Neuronal stem cell (in vitro differentiated cells): ENCODE results near the gene TJP1.

Source experiments
- DNase-seq: peaks from one replicate; pipeline ENCODE4 v3.0.0-alpha.2; 2013; ENCODE audit warnings: low spot score
- H2AFZ ChIP-seq: one replicate; pipeline ENCODE4 v1.6.1; 2013; ENCODE audit warnings: mild to moderate bottlenecking, low read length, inconsistent platforms
- H2AK5ac ChIP-seq: 2 replicates; pipeline ENCODE4 v1.6.1; 2013; ENCODE audit warnings: low read depth, mild to moderate bottlenecking, inconsistent platforms, low read length, moderate library complexity, mixed read lengths
- H2BK120ac ChIP-seq: 2 replicates; pipeline ENCODE4 v1.6.1; 2013; ENCODE audit warnings: low read depth, mild to moderate bottlenecking, inconsistent platforms, low read length, moderate library complexity, mixed read lengths
- H2BK12ac ChIP-seq: one replicate; pipeline ENCODE4 v1.6.1; 2013; ENCODE audit warnings: low read length, inconsistent platforms
- H2BK15ac ChIP-seq: 2 replicates; pipeline ENCODE4 v1.6.1; 2013; ENCODE audit warnings: mild to moderate bottlenecking, low read length, inconsistent platforms, mixed read lengths
- H2BK5ac ChIP-seq: one replicate; pipeline ENCODE4 v1.6.1; 2013; ENCODE audit warnings: inconsistent platforms, mild to moderate bottlenecking, low read length, moderate library complexity
- H3K14ac ChIP-seq: one replicate; pipeline ENCODE4 v1.6.1; 2013; ENCODE audit warnings: low read length, inconsistent platforms
- H3K18ac ChIP-seq: 2 replicates; pipeline ENCODE4 v1.6.1; 2013; ENCODE audit warnings: low read length, inconsistent platforms
- H3K23ac ChIP-seq: 2 replicates; pipeline ENCODE4 v1.6.1; 2013; ENCODE audit warnings: low read depth, mild to moderate bottlenecking, mixed read lengths, low read length, inconsistent platforms; ENCODE audit not compliant: poor library complexity
- H3K27ac ChIP-seq: replicated peaks from 3 replicates; pipeline ENCODE4 v1.5.1; 2013; ENCODE audit warnings: low read length, inconsistent platforms
- H3K27me3 ChIP-seq, 3 experiments: 2 replicates each; pipeline ENCODE4 v1.6.1; 2013; ENCODE audit warnings: low read length in 3 of 3, mild to moderate bottlenecking in 2 of 3, inconsistent platforms in 1 of 3, low read depth in 1 of 3, mixed read lengths in 1 of 3, moderate library complexity in 1 of 3; ENCODE audit not compliant: control insufficient read depth in 3 of 3, insufficient read depth in 3 of 3
- H3K36me3 ChIP-seq, 2 donors: replicated peaks in 1 of 2; 2 replicates each; pipeline ENCODE4 v1.6.1; 2013; ENCODE audit warnings: low read length in 2 of 2; ENCODE audit not compliant: control insufficient read depth in 2 of 2, insufficient read depth in 2 of 2
- H3K4ac ChIP-seq: 2 replicates; pipeline ENCODE4 v1.6.1; 2013; ENCODE audit warnings: inconsistent platforms, mild to moderate bottlenecking, low read length, moderate library complexity
- H3K4me1 ChIP-seq, 2 donors: 1 replicate in 1 of 2; 2 replicates in 1 of 2; pipeline ENCODE4 v1.6.1; 2013; ENCODE audit warnings: low read length in 2 of 2, low read depth in 1 of 2; ENCODE audit not compliant: control insufficient read depth in 2 of 2, insufficient read depth in 1 of 2
- H3K4me2 ChIP-seq: one replicate; pipeline ENCODE4 v1.6.1; 2013; ENCODE audit warnings: mild to moderate bottlenecking, low read length, inconsistent platforms; ENCODE audit not compliant: insufficient read depth, poor library complexity, severe bottlenecking
- H3K4me3 ChIP-seq, 2 donors: 2 replicates each; pipeline ENCODE4 v1.5.1; 2013; ENCODE audit warnings: low read length in 2 of 2, mild to moderate bottlenecking in 2 of 2, inconsistent platforms in 1 of 2, moderate library complexity in 1 of 2
- H3K79me1 ChIP-seq: one replicate; pipeline ENCODE4 v1.6.1; 2013; ENCODE audit warnings: low read depth, mild to moderate bottlenecking, inconsistent platforms, low read length, moderate library complexity
- H3K9ac ChIP-seq: one replicate; pipeline ENCODE4 v1.6.1; 2013; ENCODE audit warnings: mild to moderate bottlenecking, low read depth, low read length, inconsistent platforms; ENCODE audit not compliant: poor library complexity
- H3K9me3 ChIP-seq, 2 donors: replicated peaks in 1 of 2; 2 replicates each; pipeline versions ENCODE3 to v1.6.1; 2013; ENCODE audit warnings: low read length in 2 of 2, mild to moderate bottlenecking in 2 of 2, inconsistent platforms in 1 of 2, low read depth in 1 of 2, mixed read lengths in 1 of 2, moderate library complexity in 1 of 2; ENCODE audit not compliant: control insufficient read depth in 2 of 2, insufficient read depth in 1 of 2
- H4K8ac ChIP-seq: one replicate; pipeline ENCODE4 v1.6.1; 2013; ENCODE audit warnings: low read depth, mild to moderate bottlenecking, inconsistent platforms, low read length, moderate library complexity
- H4K91ac ChIP-seq: one replicate; pipeline ENCODE4 v1.6.1; 2013; ENCODE audit warnings: low read length, low read depth, mild to moderate bottlenecking, inconsistent platforms; ENCODE audit not compliant: poor library complexity
- WGBS, 2 donors: extraction: QIAGEN DNeasy Blood & Tissue Kit; methylation state at CpG; one replicate each; pipeline ENCODE4 v1.1.7; 2013; ENCODE audit warnings: missing lambda C conversion rate in 2 of 2, mixed read lengths in 1 of 2; ENCODE audit not compliant: insufficient read length in 2 of 2, insufficient replicate concordance in 1 of 2; ENCODE audit errors: extremely low coverage in 2 of 2; 5-methylcytosine and 5-hydroxymethylcytosine counted together

TJP1 gene

DNA sequence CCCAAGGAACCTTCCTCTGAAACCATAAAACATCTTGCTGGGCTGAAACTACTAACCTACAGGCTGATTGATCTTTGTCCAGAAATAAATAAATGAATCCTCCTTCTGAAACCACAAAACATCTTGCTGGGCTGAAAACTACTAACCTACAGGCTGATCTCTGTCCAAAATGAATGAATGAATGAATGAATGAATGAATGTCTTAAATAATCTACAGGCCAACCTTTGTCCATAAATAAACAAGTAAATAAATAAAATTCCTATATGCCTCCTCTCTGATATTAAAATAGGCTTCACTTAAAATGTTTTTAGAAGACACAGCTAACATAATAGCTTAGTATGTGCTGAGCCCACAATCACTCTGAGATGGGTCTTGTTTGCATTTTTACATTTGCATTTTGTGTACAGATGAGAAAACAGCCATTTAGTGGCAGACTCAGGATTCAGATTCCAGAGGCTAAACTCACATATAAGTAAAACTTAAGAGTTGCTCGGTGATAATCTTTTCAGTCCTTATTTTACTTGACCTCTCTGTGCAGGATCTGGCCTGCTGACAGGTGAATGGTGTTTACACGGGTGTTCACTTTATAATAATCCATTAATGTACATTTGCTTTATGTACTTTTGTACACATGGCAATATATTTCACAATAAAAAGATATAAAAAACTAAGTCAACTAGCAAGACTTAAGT, 10.4 kb downstream of the TJP1 start:
- H3K4me2 ChIP-seq = no peak overlapping the region
- H2AK5ac ChIP-seq = no peak overlapping the region
- no peaks in the 10 kb centered on the region for H3K36me3 ChIP-seq
- no peak overlapping the region for H2AFZ ChIP-seq
- H3K79me1 ChIP-seq = no peaks in the 10 kb centered on the region
- no peak for DNase-seq
- H3K14ac ChIP-seq = no peak overlapping the region
- H2BK5ac ChIP-seq = no peak overlapping the region
- no peak overlapping the region for H3K23ac ChIP-seq
- H3K9me3 ChIP-seq = no peaks in the 10 kb centered on the region
- no peak overlapping the region for H3K27ac ChIP-seq
- no peaks in the 10 kb centered on the region for H3K27me3 ChIP-seq
- no peak overlapping the region for H3K4ac ChIP-seq
- no peak overlapping the region for H2BK15ac ChIP-seq
- no peak overlapping the region for H2BK12ac ChIP-seq
- H3K4me1 ChIP-seq = peaks cover 1 to 6% of the 10 kb centered on the region in 2 donors
- no peak overlapping the region for H2BK120ac ChIP-seq
- no peak overlapping the region for H3K4me3 ChIP-seq
- H3K18ac ChIP-seq = no peak overlapping the region
- no peak overlapping the region for H4K8ac ChIP-seq
- H3K9ac ChIP-seq = no peak overlapping the region
- no CpG with 5 or more reads among the region's 2 CpGs for WGBS, 2 donors
- H4K91ac ChIP-seq = no peak overlapping the region

DNA sequence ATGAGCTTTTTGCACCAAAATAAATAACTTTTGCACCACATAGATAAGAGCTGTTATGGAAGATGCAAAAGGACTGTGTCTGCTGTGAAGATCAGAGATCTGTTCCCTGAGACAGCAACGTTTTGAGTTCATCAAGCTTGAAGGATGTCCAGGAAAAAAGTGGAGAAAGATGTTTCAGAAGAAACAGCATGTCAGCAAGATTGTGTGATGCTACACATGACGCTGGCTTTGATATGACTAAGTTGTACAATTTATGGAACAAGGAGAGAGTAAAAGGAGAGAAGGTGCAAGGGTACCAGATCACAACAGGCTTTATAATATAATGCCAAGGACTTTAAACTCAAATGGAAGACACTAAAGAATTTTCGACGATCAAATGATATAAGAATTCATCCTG, 16.6 kb downstream of the TJP1 start:
- DNase-seq = no peak
- Histone ChIP-seq H4K8ac (no peak overlapping the region), H3K27me3 (no peaks in the 10 kb centered on the region), H4K91ac (no peak overlapping the region), H3K36me3 (no peaks in the 10 kb centered on the region), H3K4me2 (no peak overlapping the region), H2BK120ac (no peak overlapping the region), H2AFZ (no peak overlapping the region), H2AK5ac (no peak overlapping the region), H3K4ac (no peak overlapping the region), H3K9me3 (peaks cover 0 to 3% of the 10 kb centered on the region in 2 donors), H3K79me1 (no peaks in the 10 kb centered on the region), H2BK12ac (no peak overlapping the region), H3K27ac (no peak overlapping the region), H3K23ac (no peak overlapping the region), H3K18ac (no peak overlapping the region), H3K9ac (no peak overlapping the region), H3K4me3 (no peak overlapping the region), H3K4me1 (peaks cover 0 to 3% of the 10 kb centered on the region in 2 donors), H3K14ac (no peak overlapping the region), H2BK15ac (no peak overlapping the region), H2BK5ac (no peak overlapping the region)
- WGBS, 2 donors = no CpG with 5 or more reads among the region's 4 CpGs

DNA sequence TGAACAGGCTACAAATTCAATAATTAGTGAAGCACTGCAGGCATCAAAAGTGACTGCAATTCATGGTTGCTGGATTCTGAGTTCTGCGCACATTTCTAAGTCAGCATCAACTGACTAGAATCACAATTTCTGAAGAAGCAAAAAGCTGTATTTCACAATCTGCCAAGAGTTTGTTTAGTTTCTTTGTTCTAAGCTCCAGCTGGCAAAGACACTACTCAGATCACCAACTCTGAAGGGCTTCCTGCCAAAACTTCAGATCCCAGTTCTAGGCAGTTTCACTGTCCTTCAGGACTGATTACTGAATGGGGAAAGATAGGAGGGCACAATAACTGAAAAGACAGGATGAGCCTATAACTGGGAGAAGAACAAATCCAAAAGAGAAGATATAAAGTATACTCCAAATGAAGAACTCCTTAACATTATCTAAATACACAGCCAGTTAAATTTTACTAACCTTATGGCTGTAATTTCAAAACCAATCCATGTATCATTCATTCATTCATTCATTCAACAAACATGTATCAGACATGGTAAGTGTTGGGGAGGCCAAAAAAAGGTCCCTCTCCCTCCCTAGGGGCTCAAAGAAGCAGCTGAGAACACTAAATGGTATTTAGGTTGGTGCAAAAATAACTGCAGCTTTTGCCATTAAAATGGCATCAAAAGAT, 17.1 kb downstream of the TJP1 start:
- Histone ChIP-seq H2BK15ac (no peak overlapping the region), H3K23ac (no peak overlapping the region), H2BK120ac (no peak overlapping the region), H3K9me3 (peaks cover 0 to 3% of the 10 kb centered on the region in 2 donors), H3K27me3 (no peaks in the 10 kb centered on the region), H2AFZ (no peak overlapping the region), H3K27ac (no peak overlapping the region), H3K14ac (no peak overlapping the region), H3K4ac (no peak overlapping the region), H2AK5ac (no peak overlapping the region), H3K4me2 (no peak overlapping the region), H4K8ac (no peak overlapping the region), H2BK12ac (no peak overlapping the region), H3K4me3 (no peak overlapping the region), H3K4me1 (peaks cover 0 to 3% of the 10 kb centered on the region in 2 donors), H3K36me3 (peaks cover 0 to 3% of the 10 kb centered on the region in 2 donors), H3K9ac (no peak overlapping the region), H3K18ac (no peak overlapping the region), H2BK5ac (no peak overlapping the region), H4K91ac (no peak overlapping the region), H3K79me1 (no peaks in the 10 kb centered on the region)
- no CpG with 5 or more reads among the region's 1 CpG for WGBS, 2 donors
- DNase-seq = no peak

DNA sequence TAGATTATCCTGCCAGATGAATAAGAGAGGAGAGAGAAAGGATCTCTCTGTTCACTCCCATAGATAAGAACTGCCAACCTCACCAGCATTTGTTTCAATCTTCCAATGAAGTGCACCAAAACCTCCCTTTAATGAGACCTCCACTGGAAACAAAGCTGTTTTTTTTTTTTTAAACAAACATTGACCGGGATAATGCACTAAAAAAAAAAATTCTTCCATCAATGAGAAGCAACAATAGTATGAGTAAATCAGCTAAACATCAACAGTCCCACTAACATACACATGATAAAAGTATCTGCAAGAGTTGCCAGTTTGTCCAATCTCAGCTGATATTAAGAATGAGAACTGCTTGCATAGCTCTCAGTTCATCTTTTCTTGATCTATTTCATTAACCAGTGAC, 19.9 kb downstream of the TJP1 start:
- H3K27me3 ChIP-seq = no peaks in the 10 kb centered on the region
- H4K8ac ChIP-seq = no peak overlapping the region
- no peak overlapping the region for H3K23ac ChIP-seq
- H4K91ac ChIP-seq = no peak overlapping the region
- H3K4me2 ChIP-seq = no peak overlapping the region
- no peak overlapping the region for H3K9ac ChIP-seq
- H2BK5ac ChIP-seq = no peak overlapping the region
- H3K18ac ChIP-seq = no peak overlapping the region
- H2BK12ac ChIP-seq = no peak overlapping the region
- no peak overlapping the region for H3K27ac ChIP-seq
- no peaks in the 10 kb centered on the region for H3K79me1 ChIP-seq
- no peak overlapping the region for H3K4me3 ChIP-seq
- no peak for DNase-seq
- no CpG with 5 or more reads among the region's 1 CpG for WGBS, 2 donors
- H2AFZ ChIP-seq = no peak overlapping the region
- H2AK5ac ChIP-seq = no peak overlapping the region
- no peak overlapping the region for H2BK15ac ChIP-seq
- peaks cover 0 to 10% of the 10 kb centered on the region in 2 donors for H3K9me3 ChIP-seq
- no peak overlapping the region for H3K14ac ChIP-seq
- no peak overlapping the region for H3K4ac ChIP-seq
- no peak overlapping the region for H2BK120ac ChIP-seq
- H3K36me3 ChIP-seq = peaks cover 0 to 21% of the 10 kb centered on the region in 2 donors
- peaks cover 0 to 3% of the 10 kb centered on the region in 2 donors for H3K4me1 ChIP-seq
